Skeletal muscle cell (primary cell): ENCODE measurements around the gene ZNF587B.
A peak's percentile ranks its signal among the peaks of the same experiment; 100 is the strongest.
"Not testable (repeated sequence)": the region's sequence is repeated elsewhere in the genome, so short reads cannot be mapped to it uniquely, and the experiment has no call there.

ENCODE experiments used
- DNase-seq: peaks from one replicate; pipeline ENCODE4 v3.0.0-alpha.2; 2010; ENCODE audit warnings: low read depth
- H3K4me3 ChIP-seq: 2 replicates; pipeline ENCODE4 v1.5.1; 2011; ENCODE audit warnings: low read depth, mild to moderate bottlenecking, control low read depth, low read length, moderate library complexity

The ZNF587B gene

GRCh38 chr19:57830071-57830602 lies at the start of gene ZNF587B:
TSS of gene ZNF587B (plus strand) at chr19:57830299. CDS start at chr19:57830529, 230 bp downstream.
- peak within 1 kb of the TSS; percentile 34 for H3K4me3 ChIP-seq
- DNase-seq, result no peak

DNA sequence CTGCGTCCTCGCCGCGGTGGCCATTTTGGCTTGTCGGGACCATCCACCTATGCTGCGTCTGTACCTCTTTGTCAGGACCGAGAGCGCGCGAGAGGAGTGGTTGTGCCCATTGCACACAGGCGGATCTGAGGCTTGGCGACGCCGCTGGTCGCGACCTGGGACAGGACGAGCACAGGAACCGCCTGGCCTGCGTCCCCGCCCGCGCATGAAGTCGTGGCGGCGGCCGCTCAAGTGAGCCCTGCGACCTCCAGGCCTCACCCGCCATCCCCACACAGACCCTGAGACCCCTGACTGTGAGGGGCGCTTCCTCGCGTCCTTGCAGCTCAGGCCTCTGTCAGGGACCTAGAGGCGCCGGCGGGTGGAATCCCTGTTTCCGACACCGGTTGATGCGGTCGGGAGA lies 43.8 kb upstream of the ZNF587B start:
- DNase-seq, result no peak
- no peak overlapping the region for H3K4me3 ChIP-seq

DNA sequence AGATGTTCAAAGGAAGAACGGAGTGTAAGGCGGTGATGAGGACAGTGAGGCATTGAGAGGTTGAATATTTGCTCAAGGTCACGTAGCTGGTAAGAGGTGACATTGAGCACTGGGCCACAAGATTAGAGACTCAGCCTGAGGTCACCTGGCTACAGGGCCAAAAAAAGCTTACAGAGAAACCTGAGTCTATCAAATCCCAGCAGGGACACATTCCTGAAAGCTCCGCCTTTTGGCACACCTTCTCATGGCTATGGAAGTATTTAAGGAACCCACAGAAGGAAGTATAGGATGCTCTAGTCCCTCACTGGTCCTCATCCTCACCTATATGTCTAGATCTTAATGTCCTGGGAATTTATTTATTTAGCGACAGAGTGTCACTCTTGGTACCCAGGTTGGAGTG lies 43.2 kb upstream of the ZNF587B start:
- no peak for DNase-seq
- no peak overlapping the region for H3K4me3 ChIP-seq

DNA sequence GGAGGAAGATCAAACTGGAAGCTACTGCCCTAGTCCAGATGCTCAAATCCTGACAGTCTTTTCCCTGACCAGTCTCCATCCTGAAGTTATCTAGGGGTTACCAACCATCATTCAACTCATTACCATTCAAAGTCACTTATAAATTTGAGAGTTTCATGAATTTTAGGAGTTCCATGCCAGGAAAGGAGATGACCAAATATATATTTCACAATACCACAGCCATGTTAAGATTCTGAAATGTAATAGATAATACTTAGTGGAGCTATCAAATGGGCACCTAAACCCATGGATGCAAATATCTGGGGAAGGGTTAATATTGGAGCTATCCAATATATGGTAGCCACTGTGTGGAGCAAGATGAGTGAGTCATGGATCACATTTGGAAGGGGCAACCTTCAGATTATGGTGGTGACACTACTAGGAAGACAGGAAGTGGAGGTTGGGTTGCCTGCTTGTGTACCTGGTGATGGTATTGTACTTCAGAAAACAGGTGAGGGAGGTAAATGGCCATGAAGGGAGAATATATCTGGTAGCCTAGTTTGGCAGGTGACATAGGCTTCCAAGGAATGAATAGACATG lies 41.9 kb upstream of the ZNF587B start:
- no peak for DNase-seq
- H3K4me3 ChIP-seq, result no peak overlapping the region

GRCh38 chr19:57789288-57789687 lies 40.8 kb upstream of the ZNF587B start:
- no peak for DNase-seq
- no peak overlapping the region for H3K4me3 ChIP-seq

GRCh38 chr19:57796580-57796979 lies 33.5 kb upstream of the ZNF587B start:
- DNase-seq, H3K4me3 ChIP-seq: not testable (repeated sequence)

GRCh38 chr19:57800696-57801095 lies 29.4 kb upstream of the ZNF587B start:
- no peak overlapping the region for H3K4me3 ChIP-seq
- DNase-seq, result no peak

DNA sequence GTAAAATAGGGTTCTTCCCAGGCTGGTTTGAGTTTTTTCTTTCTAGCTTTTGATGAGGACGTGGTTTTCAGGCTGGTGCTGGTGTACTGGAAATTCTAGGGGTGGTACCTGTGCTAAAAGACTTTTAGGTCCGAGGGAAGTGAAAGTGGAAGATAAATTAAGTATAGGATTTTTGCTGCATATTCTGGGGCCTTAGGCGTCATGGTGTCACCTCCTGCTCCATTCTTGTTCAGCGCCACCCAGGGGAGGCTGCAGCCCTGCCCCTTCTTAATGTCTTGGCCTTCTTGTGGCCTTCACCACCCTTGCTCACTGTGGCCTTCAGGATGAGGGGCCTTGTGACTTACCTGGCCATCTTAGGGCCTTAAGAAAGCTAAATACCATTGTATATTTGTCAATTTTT lies 27.8 kb upstream of the ZNF587B start:
- DNase-seq, result no peak
- no peak overlapping the region for H3K4me3 ChIP-seq

DNA sequence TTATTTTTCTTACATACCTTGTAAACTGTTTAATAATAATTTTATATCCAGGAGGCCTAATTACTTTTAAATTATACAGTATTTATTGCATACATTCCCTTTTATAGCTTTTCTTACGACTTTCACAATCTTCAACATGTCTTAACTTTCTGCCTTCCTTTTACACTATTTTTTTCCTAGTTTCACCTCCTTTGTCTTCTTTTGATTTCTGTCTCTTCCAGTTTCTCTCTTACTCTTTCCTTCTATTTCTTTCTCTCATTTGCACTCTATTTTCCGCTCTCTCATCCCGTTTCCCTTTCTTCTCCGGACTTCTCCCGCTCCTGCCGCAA lies 26.9 kb upstream of the ZNF587B start:
- H3K4me3 ChIP-seq, result peak overlapping the region; percentile 65
- no peak for DNase-seq

GRCh38 chr19:57803594-57804325 lies 26.3 kb upstream of the ZNF587B start:
- peak overlapping the region; percentile 65 for H3K4me3 ChIP-seq
- peak; percentile 56 for DNase-seq

DNA sequence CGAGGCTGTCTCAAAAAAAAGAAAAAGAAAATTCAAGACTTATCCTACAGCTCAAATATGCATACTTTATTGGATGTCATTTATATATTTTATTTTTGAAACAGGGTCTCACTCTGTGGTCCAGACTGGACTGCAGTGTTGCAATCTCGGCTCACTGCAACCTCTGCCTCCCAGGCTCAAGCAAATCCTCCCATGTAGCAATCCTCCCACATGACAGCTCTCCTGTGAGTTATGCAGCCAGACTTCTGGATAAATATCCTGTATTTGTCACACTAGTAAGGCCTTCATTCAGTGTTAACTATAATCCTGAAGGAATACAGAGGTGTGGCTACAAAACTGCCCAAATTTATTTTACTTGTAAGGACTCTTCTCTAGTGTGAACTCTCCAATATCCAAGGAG lies 22.6 kb upstream of the ZNF587B start:
- no peak for DNase-seq
- no peak overlapping the region for H3K4me3 ChIP-seq

DNA sequence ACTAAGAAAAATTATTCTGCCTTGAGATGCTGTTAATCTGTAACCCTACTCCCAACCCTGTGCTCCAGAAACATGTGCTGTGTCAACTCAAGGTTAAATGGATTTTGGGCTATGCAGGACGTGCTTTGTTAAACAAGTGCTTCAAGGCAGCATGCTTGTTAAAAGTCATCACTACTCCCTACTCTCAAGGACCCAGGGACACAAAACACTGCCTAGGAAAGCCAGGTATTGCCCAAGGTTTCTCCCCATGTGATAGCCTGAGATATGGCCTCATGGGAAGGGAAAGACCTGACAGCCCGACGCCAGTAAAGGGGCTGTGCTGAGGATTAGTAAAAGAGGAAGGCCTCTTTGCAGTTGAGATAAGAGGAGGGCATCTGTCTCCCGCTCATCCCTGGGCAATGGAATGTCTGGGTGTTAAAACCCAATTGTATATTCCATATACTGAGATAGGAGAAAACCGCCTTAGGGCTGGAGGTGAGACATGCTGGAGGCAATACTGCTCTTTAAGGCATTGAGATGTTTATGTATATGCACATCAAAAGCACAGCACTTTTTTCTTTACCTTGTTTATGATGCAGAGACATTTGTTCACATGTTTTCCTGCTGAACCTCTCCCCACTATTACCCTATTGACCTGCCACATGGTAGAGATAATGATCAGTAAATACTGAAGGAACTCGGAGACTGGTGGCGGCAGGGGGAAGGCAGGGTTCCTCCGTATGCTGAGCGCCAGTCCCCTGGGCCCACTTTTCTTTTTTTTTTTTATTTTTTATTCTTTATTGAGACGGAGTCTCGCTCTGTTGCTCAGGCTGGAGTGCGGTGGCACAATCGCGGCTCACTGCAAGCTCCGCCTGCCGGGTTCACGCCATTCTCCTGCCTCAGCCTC lies 19.4 kb upstream of the ZNF587B start:
- not testable (repeated sequence) for H3K4me3 ChIP-seq, DNase-seq

DNA sequence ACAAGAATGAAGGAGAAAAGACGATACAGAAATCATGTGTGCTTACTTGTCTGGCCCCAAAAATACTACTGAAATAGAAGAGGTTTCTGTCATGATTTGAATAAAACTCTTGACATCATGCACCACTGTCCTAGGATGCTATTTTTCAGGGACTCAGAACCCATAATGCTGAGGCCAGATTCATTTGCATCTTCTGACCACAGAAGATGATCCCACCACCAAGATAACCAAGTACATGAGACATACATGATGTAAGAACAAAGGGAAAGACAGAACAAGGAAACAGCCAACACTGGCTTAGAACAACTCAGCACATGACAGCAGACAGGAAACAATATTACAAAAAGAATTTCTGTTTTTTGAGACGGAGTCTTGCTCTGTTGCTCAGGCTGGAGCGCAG lies 17.9 kb upstream of the ZNF587B start:
- DNase-seq, result no peak
- H3K4me3 ChIP-seq, result no peak overlapping the region

- not testable (repeated sequence) for H3K4me3 ChIP-seq, DNase-seq
Observed at GRCh38 chr19:57812975-57813820, 16.9 kb upstream of the ZNF587B start.

DNA sequence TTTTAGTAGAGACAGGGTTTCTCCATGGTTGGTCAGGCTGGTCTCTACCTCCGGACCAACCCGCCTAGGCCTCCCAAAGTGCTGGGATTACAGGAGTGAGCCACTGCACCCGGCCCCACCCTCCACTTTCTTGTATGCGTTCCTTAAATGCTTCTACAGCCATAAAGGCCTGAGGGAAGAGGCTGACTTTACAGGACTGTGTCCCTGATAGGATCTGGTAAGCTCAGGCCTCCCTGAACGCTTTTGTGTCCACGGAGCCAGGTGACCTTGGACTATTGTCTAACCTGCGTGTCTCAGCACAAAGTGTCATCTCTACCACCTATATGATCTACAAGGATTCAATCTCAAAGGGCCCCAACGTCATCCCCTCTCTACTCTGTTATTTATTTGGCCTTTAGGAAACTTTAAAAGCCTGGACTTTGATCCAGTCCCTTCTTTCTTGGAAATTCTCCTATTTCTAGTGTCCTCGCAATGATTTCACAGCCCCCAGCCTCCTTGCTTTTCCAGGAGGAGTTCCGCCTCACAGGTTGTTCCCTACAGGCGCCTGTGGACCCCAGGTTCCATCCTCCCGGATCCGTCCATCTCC lies 16.1 kb upstream of the ZNF587B start:
- H3K4me3 ChIP-seq, result peak overlapping the region; percentile 81
- no peak for DNase-seq

GRCh38 chr19:57814505-57815246 lies 15.4 kb upstream of the ZNF587B start, which contains the start of gene ZNF552:
TSS of gene ZNF552 (minus strand) at chr19:57814913. CDS start at chr19:57814743, 170 bp downstream.
- H3K4me3 ChIP-seq, result peak within 1 kb of the TSS; percentile 81
- DNase-seq, result peak; percentile 67

GRCh38 chr19:57815247-57816075 lies 14.6 kb upstream of the ZNF587B start:
- peak overlapping the region; percentile 81 for H3K4me3 ChIP-seq
- no peak for DNase-seq
